Psoas muscle (tissue), 8 donors: ENCODE data around the gene GALNTL6. TPM values are rescaled to one million over a fixed set of nuclear protein-coding genes. Genes with fewer than 3 reads are reported as not detected.

Source experiments
- ATAC-seq, 4 donors: fragments of 200-7000 bp; cut with Tn5 transposase; one replicate each; pipeline ENCODE4 v1.9.1; 2020; ENCODE audit warnings: moderate library complexity in 3 of 4, mild to moderate bottlenecking in 2 of 4
- DNase-seq, 2 donors: peaks; one replicate each; pipeline ENCODE4 v3.0.0-alpha.2; 2020
- H3K27ac ChIP-seq: fragments of 200-600 bp; one replicate; pipeline ENCODE4 v1.8.0; 2022
- H3K27me3 ChIP-seq, 3 donors: fragments of 200-600 bp in 1 of 3; one replicate each; pipeline versions ENCODE4 v1.6.1 to v1.8.0; 2013 to 2022; ENCODE audit warnings: low read length in 2 of 3, mild to moderate bottlenecking in 2 of 3, moderate library complexity in 1 of 3; ENCODE audit not compliant: insufficient read depth in 3 of 3
- H3K36me3 ChIP-seq, 2 donors: fragments of 200-600 bp in 1 of 2; one replicate each; pipeline versions ENCODE4 v1.6.1 to v1.8.0; 2013 to 2022; ENCODE audit warnings: low read depth in 1 of 2, mild to moderate bottlenecking in 1 of 2, moderate library complexity in 1 of 2; ENCODE audit not compliant: insufficient read depth in 1 of 2
- H3K4me1 ChIP-seq: fragments of 200-600 bp; one replicate; pipeline ENCODE4 v1.8.0; 2022
- H3K4me3 ChIP-seq: fragments of 200-600 bp; one replicate; pipeline ENCODE4 v1.8.0; 2022; ENCODE audit warnings: mild to moderate bottlenecking
- H3K9me3 ChIP-seq: fragments of 200-600 bp; one replicate; pipeline ENCODE4 v1.8.0; 2022
- WGBS, 3 donors: extraction: QIAGEN DNeasy Blood & Tissue Kit; methylation state at CpG; one replicate each; pipeline versions ENCODE4 v1.1.6 to v1.1.7; 2013; 5-methylcytosine and 5-hydroxymethylcytosine counted together
- intact Hi-C, 2 donors: fragments of 100-400 bp; cut with DNase I; formaldehyde crosslinking; loops; one replicate each; pipeline versions ENCODE4 v1.11.0 to v1.14.2; 2022
- polyA plus RNA-seq, 3 donors: library from polyadenylated mRNA; stranded (reverse); fragments of 200-250 nt; gene quantifications; one replicate each; pipeline ENCODE4 v1.2.3, GENCODE V29; 2013
- total RNA-seq, 4 donors: library from RNA; stranded (reverse); fragmentation: NEBNext Ultra II Directional in 2 of 4; extraction: Animal tissue kit (Norgen Biotek cat#: 25700) in 2 of 4; gene quantifications; one replicate each; pipeline versions ENCODE4 v1.2.1 to v1.2.4, GENCODE V29; 2021 to 2023
- TF ChIP-seq, protein P1 (sequence below): fragments of 200-600 bp; IDR thresholded peaks from one replicate; pipeline ENCODE4 v1.8.0; 2022; ENCODE audit warnings: antibody characterized with exemption
- donor health status: healthy with polysubstance abuse.
- donor health status: DM: no; HTN: no; CAD: no; lungs with moderate emphysema.
- donor health status: Bipolar disorder and iron deficiency.
- donor health status: healthy.
- donor health status: DM: yes; HTN: yes; CAD: no.
- donor health status: DM: no; HTN: no; CAD: no.
- donor health status: DM: no; HTN: no; CAD: no.
- donor health status: DM: yes; HTN: yes; CAD: no.

Gene GALNTL6
- total and polyA plus RNA-seq, 7 donors: 0.01 to 0.91 (median 0.21) TPM; not detected in 3

DNA sequence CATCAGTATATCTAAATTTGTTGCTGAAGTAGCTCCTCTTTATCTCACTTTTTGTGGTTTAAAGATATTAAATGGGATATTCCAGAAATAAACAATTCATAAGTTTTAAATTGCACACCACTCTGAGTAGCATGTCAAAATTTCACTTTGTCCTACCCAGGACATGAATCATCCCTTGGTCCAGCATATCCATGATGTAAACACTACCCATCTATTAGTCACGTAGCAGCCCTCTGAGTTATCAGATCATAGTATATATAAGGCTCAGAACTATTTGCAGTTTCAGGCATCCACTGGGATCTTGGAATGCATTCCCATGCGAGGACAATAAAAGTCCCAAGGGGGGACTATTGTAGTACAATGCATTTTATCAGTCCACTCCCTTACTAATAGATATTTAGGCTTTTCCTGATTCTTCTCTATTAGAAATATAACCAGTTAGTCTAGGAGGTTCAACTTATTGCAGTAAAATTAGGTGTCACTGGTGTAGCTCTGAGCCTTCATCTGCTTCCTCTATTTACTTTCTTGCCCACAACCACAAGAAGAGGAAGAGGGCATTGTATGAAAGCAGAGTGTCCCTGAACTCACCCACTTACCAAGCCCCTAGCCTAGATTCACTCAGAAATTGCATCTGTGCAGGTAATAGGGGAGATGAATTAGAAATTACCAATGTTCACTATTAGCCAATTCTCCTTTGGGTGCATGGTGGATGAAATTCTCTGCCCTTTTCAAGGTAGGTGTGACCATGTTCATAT is 945.6 kb downstream of the GALNTL6 start:
- intact Hi-C loops: no loop called here
- WGBS, 3 donors: 64 to 79% (median 78%) methylated on average over 2 of the region's 2 CpGs
- no peaks in the 10 kb centered on the region for H3K27me3 ChIP-seq
- ATAC-seq (no peak), DNase-seq (no peak)
- TF ChIP-seq, protein P1, sequence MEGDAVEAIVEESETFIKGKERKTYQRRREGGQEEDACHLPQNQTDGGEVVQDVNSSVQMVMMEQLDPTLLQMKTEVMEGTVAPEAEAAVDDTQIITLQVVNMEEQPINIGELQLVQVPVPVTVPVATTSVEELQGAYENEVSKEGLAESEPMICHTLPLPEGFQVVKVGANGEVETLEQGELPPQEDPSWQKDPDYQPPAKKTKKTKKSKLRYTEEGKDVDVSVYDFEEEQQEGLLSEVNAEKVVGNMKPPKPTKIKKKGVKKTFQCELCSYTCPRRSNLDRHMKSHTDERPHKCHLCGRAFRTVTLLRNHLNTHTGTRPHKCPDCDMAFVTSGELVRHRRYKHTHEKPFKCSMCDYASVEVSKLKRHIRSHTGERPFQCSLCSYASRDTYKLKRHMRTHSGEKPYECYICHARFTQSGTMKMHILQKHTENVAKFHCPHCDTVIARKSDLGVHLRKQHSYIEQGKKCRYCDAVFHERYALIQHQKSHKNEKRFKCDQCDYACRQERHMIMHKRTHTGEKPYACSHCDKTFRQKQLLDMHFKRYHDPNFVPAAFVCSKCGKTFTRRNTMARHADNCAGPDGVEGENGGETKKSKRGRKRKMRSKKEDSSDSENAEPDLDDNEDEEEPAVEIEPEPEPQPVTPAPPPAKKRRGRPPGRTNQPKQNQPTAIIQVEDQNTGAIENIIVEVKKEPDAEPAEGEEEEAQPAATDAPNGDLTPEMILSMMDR: no peak
- H3K4me3 ChIP-seq: no peak overlapping the region
- H3K4me1 ChIP-seq: no peaks in the 10 kb centered on the region
- H3K9me3 ChIP-seq: no peaks in the 10 kb centered on the region
- no peak overlapping the region for H3K27ac ChIP-seq
- no peaks in the 10 kb centered on the region for H3K36me3 ChIP-seq

DNA sequence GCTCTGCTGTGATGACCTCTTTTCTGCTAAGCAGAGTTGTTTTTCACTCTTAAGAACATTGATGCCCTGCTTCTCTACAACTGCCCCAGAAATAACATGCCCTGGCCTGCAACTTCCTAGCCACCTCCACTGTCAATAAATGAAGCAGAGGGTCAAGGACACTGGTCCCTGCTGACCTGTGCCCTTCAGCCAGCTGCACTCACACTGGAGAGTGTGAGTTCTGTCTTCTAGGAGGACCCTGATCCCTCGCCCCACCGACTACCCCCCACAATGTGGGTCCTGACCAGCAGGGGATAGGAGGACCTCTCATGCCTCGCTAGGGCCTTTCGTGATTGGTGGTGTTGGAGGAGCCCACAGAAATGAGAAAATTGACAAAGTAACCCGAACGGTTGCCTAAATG is 947.3 kb downstream of the GALNTL6 start:
- DNase-seq: no peak
- intact Hi-C loops: no loop called here
- Histone ChIP-seq H3K27me3 (no peaks in the 10 kb centered on the region), H3K4me3 (no peak overlapping the region), H3K36me3 (no peaks in the 10 kb centered on the region), H3K9me3 (no peaks in the 10 kb centered on the region), H3K4me1 (no peaks in the 10 kb centered on the region), H3K27ac (no peak overlapping the region)
- WGBS, 3 donors: 86 to 90% (median 87%) methylated on average over 6 of the region's 6 CpGs
- TF ChIP-seq, protein P1: no peak
- no peak for ATAC-seq

DNA sequence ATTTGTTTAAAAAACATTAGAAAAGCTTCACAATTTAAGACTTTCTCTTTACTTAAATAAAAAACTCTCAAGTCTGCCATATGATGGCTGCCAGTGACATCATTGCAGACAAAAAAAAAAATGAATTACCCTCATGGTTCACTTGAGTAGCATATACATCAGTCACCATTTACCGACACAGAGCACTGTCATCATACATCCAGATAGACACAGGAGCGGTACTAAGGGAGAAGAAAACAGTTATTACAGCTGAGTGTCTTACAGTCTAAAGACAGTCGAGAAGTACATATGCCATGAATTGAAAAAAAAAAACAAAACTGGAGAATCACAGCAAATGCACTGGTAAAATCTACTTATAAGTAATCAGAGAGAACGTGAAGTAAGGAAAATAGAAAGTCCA is 949.7 kb downstream of the GALNTL6 start:
- DNase-seq (no peak), ATAC-seq (no peak)
- 72 to 82% (median 76%) methylated on average over 4 of the region's 4 CpGs for WGBS, 3 donors
- Histone ChIP-seq H3K4me1 (no peaks in the 10 kb centered on the region), H3K4me3 (no peak overlapping the region), H3K9me3 (no peaks in the 10 kb centered on the region), H3K27me3 (no peaks in the 10 kb centered on the region), H3K27ac (no peak overlapping the region), H3K36me3 (no peaks in the 10 kb centered on the region)
- intact Hi-C loops: no loop called here
- TF ChIP-seq, protein P1: no peak

DNA sequence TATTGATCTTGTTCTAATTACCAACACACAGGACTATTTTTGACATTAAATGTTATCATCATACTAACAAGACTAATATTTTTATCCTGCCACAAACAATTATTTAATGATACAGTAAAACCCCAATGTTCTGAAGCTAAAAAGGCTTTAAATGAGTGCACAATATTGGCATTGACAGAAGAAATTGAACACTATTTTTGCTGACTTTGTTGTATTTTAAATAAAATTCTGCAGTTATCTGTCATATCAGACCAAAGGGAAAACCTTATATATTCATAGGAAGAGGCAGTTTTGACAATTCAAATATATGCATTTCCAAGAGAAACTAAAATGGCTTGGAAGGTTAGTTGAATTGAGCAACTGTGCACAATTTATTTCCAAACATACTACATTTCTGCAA is 957.6 kb downstream of the GALNTL6 start:
- no peaks in the 10 kb centered on the region for H3K9me3 ChIP-seq
- no peak overlapping the region for H3K4me3 ChIP-seq
- intact Hi-C loops: no loop called here
- ATAC-seq: no peak
- H3K27ac ChIP-seq: no peak overlapping the region
- TF ChIP-seq, protein P1: no peak
- no peak for DNase-seq
- H3K36me3 ChIP-seq: no peaks in the 10 kb centered on the region
- H3K27me3 ChIP-seq: no peaks in the 10 kb centered on the region
- H3K4me1 ChIP-seq: no peaks in the 10 kb centered on the region

DNA sequence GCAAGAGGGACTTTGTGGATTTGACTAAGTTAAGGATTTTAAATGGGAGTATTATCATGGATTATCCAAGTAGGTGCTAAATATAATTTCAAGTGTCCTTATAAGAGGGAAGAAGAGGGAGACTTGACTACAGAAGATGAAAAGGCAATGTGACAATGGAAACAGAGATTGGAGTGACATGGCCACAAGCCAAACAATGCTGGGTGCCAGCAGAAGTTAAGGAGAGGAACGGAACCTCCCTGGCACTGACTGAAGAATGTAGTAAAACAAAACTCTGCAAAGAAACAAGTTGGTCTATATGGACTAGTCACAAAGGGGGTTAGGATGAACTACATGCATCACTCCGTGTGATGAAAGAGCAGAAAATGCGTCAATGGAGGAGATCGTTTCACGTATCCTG is 959.6 kb downstream of the GALNTL6 start:
- Histone ChIP-seq H3K27ac (no peak overlapping the region), H3K4me3 (no peak overlapping the region), H3K4me1 (no peaks in the 10 kb centered on the region), H3K36me3 (no peaks in the 10 kb centered on the region), H3K27me3 (no peaks in the 10 kb centered on the region), H3K9me3 (no peaks in the 10 kb centered on the region)
- ATAC-seq: no peak
- intact Hi-C loops: no loop called here
- 65 to 78% (median 72%) methylated on average over 5 of the region's 5 CpGs for WGBS, 3 donors
- DNase-seq: no peak
- TF ChIP-seq, protein P1: no peak
